GM18498 (cell line): ENCODE measurements around the gene MMP14.
"Not testable (repeated sequence)": the region's sequence is repeated elsewhere in the genome, so short reads cannot be mapped to it uniquely, and the experiment has no call there.

Experiments
- ATAC-seq: cut with Tn5 transposase; IDR thresholded peaks from one replicate; pipeline ENCODE4 v1.9.1; 2021; ENCODE audit warnings: mild to moderate bottlenecking, moderate library complexity; ENCODE audit not compliant: unreplicated experiment

Gene MMP14

GRCh38 chr14:22841769-22842168 is 5.4 kb downstream of the MMP14 start:
- no peak for ATAC-seq

- no peak for ATAC-seq
These were observed 6.1 kb downstream of the MMP14 start for GRCh38 chr14:22842211-22843122.

GRCh38 chr14:22843123-22843925 is 6.9 kb downstream of the MMP14 start:
- ATAC-seq, result no peak

DNA sequence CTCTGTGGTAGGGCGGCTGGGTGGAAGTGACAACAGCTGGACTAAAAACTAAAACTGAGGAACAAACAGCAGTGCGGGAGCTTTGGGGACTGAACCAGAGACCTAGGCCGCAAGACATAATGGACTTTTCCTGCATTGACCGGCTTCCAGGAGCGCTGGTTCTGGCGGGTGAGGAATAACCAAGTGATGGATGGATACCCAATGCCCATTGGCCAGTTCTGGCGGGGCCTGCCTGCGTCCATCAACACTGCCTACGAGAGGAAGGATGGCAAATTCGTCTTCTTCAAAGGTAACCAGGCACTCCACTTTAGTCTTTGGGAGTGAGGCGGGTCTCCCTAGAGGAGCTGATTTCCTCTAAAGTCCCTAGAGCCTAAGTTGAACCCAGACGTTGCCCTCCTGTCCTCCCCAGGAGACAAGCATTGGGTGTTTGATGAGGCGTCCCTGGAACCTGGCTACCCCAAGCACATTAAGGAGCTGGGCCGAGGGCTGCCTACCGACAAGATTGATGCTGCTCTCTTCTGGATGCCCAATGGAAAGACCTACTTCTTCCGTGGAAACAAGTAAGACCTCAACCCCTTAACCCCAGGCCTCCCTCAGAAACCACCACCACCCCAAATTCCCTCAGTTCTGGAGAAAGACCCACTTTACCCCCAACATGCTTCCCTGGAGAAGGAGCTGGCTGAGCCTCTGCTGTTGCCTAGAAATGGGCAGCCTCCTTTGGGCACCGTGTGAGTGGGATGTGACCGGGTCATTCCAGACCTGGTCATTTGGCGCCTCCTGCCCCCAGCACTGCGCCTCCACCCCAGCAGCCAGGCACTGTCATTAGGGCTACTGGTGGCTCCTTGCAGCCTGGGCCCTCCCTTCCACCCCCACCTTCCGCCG is 8.1 kb downstream of the MMP14 start:
- ATAC-seq, result no peak

DNA sequence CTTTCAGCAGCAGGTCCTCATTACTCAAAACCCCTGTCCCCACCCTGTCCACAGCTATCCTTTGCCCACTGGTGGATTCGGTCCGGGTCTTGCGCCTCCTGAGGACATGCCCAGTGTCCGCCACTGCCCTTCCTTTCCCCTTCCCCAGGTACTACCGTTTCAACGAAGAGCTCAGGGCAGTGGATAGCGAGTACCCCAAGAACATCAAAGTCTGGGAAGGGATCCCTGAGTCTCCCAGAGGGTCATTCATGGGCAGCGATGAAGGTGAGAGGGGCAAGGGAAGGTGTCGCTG is 8.7 kb downstream of the MMP14 start:
- no peak for ATAC-seq

- no peak for ATAC-seq
These were observed 9.6 kb downstream of the MMP14 start for GRCh38 chr14:22845821-22846625.

- no peak for ATAC-seq
These were observed 10.5 kb downstream of the MMP14 start for GRCh38 chr14:22846811-22847307.

- no peak for ATAC-seq
These were observed 11.4 kb downstream of the MMP14 start for GRCh38 chr14:22847661-22848341.

GRCh38 chr14:22848351-22849164 is 12.2 kb downstream of the MMP14 start:
- ATAC-seq, result no peak

GRCh38 chr14:22849212-22849819 is 12.9 kb downstream of the MMP14 start:
- no peak for ATAC-seq

- no peak for ATAC-seq
These were observed 14.8 kb downstream of the MMP14 start for GRCh38 chr14:22850944-22851764.

GRCh38 chr14:22852178-22852577 is 15.8 kb downstream of the MMP14 start:
- ATAC-seq, result not testable (repeated sequence)

DNA sequence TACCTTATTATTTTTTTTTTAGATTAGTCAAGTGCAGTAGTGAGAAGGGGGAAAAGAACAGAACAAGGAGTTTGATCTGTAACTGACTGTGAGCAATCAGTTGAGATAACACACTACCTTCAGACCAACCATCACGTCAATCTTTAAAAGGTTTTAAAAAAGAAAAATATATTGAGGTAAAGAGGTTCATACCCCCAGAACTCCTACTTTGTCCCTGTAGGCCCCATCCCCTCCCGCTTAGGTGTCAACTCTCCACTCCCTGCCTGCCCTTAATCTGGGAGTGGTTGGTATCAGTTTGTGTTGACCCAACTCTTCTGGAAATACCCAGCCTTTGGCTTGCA is 16.2 kb downstream of the MMP14 start:
- no peak for ATAC-seq

DNA sequence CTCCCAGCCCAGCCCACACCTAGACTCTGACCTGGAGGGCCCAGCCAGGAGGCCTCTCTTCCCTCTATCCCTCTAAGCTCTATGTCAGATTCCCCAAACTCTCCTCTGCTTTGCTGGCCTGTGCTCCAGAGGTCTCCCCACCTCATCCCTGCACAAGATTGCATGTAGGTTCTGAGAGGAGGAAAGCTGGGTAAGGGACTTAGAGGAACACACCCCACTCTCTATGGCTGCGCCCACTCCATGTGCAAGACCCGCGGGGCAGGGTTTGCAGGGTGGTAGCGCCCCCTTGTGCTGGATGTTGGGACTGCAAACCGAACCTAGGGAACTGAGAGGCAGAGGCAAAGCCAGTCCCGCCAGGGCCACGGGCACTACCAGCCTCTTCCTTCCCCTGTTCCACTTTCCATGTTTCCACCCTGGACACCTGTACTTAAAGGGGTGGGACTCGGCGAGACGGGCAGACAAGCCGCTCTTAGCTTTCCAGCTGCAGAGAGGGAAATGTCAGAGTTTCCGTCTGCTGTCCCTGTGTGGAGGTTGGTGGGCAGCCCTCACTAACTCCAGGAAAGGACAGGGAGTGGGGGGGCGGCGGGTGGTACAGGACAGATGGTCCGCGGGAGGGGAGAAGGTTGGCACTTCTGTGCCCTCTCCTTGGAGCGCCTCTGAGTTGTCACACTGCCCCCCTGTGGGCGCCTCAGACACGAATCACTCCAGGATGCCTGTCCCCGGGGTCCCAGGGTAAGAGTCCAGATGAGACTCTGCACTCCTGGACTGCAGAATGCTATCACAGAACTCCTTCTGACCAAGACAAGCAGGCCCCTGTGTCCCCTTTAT is 16.8 kb downstream of the MMP14 start:
- peak; percentile 71 for ATAC-seq

- not testable (repeated sequence) for ATAC-seq
These were observed 17.9 kb downstream of the MMP14 start for GRCh38 chr14:22854296-22854695.

- ATAC-seq, result no peak
These were observed 18.8 kb downstream of the MMP14 start for GRCh38 chr14:22854963-22855724.
